HG03103 (cell line): ENCODE measurements around the gene EIF3J.
A peak's percentile ranks its signal among the peaks of the same experiment; 100 is the strongest.
"Not testable (repeated sequence)": the region's sequence is repeated elsewhere in the genome, so short reads cannot be mapped to it uniquely, and the experiment has no call there.

Experiments used
- ATAC-seq: cut with Tn5 transposase; IDR thresholded peaks from one replicate; pipeline ENCODE4 v1.9.1; 2021; ENCODE audit warnings: low read depth; ENCODE audit not compliant: unreplicated experiment

EIF3J gene

DNA sequence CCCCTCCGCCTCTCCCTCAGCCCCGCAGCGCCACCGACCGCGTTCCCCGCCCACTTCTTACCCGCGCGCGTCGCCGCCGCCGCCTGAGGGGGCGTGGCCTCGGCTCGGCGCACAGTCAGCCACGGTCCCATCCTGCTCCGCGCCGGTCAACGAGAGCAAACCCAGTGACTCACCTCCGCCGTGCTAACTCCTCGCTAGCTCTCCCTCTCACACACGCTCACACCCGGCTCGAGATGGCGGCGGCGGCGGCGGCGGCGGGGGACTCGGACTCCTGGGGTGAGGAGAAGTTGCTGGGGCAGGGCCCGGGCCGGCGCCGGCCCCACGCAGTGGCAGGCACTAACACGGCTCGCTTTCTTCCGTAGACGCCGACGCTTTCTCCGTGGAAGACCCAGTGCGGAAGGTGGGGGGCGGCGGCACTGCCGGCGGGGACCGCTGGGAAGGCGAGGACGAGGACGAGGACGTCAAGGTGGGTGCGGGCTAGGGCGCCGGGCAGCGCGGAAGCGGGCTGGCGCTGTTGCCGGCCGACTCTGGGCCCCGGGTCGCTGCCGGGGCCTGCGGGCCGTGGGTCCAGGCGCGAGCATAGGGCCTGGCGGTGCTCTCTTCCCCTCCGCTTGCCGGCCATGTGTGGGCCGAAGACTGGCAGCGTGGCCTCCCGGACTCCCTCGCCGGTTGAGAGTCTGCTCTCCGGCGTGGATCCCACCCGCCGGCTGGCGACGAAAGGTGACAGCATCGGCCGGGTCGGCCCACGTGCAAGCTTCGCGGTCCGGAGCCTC lies at the start of gene EIF3J:
TSS of gene EIF3J (plus strand) at position 186 of the 773 bp plus-strand sequence. CDS start at position 234, 48 bp downstream.
- ATAC-seq, result peak; percentile 79

DNA sequence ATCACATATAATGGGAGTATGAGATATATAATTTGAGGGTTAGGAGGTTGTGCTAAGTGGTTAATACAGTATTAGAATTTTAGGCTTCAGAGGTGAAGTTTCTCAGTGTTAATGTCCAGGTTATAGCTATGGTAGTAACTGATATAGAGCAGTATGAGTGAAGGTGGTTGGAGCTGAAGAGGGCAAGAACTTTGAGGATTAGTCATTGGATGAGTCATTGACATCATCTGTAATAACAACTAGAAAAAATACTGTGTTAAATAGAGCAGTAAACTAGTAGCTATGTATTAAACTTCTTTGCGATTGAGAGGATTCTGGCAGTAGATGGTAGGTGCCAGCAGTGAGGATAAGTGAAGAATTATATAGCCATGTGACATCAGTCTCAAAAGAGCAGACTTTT lies 47.5 kb upstream of the EIF3J start:
- ATAC-seq, result no peak

DNA sequence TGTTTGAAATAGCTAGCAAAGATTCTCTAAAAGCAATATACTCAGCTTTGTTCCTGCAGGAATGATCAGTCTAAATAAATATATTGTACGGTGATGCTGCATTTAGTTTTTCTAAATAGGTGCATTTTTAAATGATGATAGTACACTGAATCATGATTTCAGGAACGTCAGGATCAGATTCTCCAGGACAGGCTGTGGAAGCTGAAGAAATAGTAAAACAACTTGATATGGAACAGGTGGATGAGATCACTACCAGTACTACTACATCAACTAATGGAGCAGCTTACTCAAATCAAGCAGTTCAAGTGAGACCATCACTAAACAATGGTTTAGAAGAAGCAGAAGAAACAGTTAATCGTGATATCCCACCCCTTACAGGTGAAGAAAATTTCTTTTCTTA lies 46.3 kb upstream of the EIF3J start:
- no peak for ATAC-seq

DNA sequence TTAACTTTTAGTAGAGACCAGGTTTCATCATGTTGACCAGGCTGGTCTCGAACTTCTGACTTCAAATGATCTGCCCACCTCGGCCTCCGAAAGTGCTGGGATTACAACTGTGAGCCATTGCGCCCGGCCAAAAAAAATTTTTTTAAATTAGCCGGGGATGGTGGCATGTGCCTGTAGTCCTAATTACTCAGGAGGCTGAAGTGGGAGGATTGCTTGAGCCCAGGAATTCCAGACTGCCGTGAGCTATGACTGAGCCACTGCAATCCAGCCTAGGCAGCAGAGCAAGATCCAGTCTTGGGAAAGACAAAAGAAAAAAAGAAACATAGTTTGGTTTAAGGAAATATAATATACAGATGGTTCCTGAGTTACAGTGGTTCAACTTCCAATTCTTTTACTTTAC lies 44.9 kb upstream of the EIF3J start:
- ATAC-seq, result no peak

GRCh38 chr15:44492672-44493071 lies 44.3 kb upstream of the EIF3J start:
- ATAC-seq, result no peak

GRCh38 chr15:44495562-44495961 lies 41.4 kb upstream of the EIF3J start:
- no peak for ATAC-seq

DNA sequence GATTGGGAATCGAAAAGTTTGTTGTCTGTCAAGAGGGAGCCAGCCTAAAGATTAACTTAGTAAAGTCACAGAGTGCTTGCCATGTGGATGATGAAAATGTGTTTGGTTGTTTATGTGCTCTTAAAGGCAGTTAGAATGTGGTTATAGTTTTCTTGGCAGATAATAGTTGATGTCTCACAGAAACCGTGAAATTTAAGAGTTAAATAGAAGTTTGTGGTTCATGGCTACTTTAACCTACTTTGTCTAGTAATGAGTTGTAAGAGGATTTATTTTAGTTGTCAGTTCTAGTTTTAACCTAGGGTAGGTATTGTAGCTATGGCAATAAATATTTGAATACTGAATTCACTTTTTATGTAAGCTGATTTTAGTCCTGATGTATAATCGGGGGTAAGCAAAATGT lies 36.4 kb upstream of the EIF3J start:
- no peak for ATAC-seq

GRCh38 chr15:44501768-44502366 lies 35.1 kb upstream of the EIF3J start:
- no peak for ATAC-seq

GRCh38 chr15:44516436-44516835 lies 20.5 kb upstream of the EIF3J start:
- no peak for ATAC-seq

DNA sequence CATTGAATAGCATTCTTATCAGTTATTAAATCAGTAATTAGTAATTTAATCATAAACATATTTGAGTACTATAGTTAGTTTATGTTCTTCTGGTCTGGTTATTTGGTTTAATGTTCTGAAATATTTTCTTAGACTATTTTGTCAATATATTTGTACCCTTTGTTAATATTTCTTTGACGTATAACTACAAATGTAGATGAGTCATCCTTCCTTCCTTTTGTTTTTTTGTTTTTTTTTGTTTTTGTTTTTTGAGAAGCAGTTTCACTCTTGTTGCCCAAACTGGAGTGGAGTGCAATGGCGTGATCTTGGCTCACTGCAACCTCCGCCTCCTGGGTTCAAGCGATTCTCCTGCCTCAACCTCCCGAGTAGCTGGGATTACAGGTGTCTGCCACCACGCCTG lies 17.4 kb upstream of the EIF3J start:
- ATAC-seq, result no peak

GRCh38 chr15:44525018-44525417 lies 11.9 kb upstream of the EIF3J start:
- ATAC-seq, result no peak

DNA sequence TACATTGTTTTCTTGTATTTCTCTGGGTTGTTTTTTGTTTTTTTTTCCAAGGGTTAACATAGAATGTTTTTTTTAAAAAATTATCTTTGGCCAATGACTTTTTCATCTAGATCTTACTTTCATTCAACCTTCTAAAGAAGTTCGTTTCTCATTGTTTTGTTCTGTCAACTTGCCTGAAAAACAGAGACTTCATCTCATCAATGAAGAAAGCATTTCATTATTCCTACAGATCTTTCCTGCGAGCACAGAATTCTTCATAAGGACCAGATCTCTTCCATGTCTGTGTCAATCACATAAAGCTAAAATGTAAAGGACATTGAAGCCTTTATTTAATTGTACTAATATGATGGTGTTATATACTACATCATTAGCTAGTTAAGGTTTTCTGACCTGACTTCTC lies 9.7 kb upstream of the EIF3J start:
- ATAC-seq, result no peak

GRCh38 chr15:44529864-44530604 lies 6.9 kb upstream of the EIF3J start:
- no peak for ATAC-seq

DNA sequence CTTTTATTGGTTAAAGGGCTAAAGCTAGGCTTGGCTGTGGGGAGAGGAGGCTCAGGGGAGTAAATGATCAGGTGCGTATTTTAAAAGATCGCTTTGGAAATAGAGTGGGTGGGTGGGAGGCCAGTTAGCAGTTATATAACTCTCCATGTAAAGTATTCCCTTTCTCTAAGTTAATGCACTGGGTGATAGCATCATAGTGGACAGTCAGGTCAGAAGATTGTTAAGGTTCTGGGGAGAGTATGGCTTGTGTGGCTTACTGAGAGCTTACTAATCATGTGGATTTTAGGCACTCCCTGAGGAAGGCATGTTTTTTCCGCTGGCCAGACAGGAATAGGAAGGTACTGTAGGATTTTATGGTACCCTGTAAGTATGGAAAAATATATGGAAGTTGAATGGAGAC lies 6.3 kb upstream of the EIF3J start:
- ATAC-seq, result no peak

DNA sequence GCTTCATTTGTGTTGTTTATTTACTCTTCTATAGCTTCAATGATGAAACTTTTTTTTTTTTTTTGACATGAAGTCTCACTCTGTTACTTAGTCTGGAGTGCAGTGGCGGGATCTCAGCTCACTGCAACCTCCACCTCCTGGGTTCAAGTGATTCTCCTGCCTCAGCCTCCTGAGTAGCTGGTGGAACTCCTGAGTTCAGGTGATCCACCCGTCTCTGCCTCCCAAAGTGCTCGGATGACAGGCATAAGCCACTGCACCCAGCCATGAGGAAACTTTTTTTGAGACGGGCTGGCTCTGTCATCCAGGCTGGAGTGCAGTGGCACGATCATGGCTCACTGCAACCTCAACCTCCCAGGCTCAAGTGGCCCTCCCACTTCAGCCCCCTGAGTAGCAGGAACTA lies 4.7 kb upstream of the EIF3J start:
- not testable (repeated sequence) for ATAC-seq

GRCh38 chr15:44532689-44533088 lies 4.3 kb upstream of the EIF3J start:
- ATAC-seq, result no peak

DNA sequence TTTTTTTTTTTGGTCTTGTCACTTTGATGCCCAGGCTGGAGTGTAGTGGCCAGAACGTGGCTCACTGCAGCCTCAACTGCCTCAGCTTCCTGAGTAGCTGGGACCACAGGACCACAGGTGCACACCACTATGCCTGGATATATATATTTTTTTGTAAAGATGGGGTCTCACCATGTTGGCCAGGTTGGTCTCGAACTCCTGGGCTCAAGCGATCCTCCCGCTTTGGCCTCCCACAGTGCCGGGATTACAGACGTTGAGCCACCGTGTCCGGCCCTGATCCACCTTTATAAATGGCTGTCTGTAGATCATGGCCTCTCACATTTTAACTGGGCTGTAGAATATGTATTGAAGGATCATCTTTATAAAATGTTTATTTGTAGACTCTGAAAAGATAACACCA lies 1.9 kb upstream of the EIF3J start:
- ATAC-seq, result no peak

- ATAC-seq, result no peak
Observed at GRCh38 chr15:44535523-44536301, 1.2 kb upstream of the EIF3J start.

- peak; percentile 46 for ATAC-seq
Observed at GRCh38 chr15:44536302-44536961, 515 bp upstream of the EIF3J start.

DNA sequence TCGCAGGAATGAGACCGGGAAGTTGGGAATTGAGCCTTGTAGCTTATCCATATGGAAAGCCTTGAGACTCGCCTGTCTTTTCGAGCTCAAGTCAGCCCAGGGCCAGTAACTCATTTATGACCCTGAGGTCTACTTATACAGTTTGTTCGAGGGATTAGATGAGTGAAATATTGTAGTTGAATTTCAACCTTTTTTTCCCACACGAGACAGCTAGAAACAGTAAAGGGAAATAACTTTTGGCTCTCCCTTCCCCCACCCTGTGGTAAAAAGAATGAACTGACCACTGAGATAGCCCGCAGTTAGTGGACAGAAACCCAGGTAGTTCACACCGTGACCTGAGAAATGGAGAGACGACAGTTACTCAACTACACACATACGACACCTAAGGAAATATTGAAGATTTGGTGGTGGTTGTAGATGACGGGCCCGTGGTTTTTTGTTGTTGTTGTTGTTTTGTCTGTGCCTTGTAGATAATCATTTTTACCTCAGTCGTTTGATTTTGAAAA lies 841 bp downstream of the EIF3J start:
- ATAC-seq, result no peak
